Measurements from ENCODE around the gene CD52.

The CD52 gene

GRCh38 chr1:26358411-26359384 lies 40.9 kb downstream of the CD52 start:
- no peaks in the 10 kb centered on the region for H3K36me3 Mint-ChIP-seq (ENCODE audit: low read depth)
- peak overlapping the region in 1 of 3 experiments; percentile 7 for H3K4me3 Mint-ChIP-seq
- H3K27me3 Mint-ChIP-seq (ENCODE audit: low read depth): peaks cover 78% of the 10 kb centered on the region
- no peaks in the 10 kb centered on the region for H3K4me1 Mint-ChIP-seq
- H3K27ac Mint-ChIP-seq: no peak overlapping the region
- H3K9me3 Mint-ChIP-seq: no peaks in the 10 kb centered on the region
- no peak for TF ChIP-seq CTCF (IDR thresholded peaks at IDR 0.05; ENCODE audit: unreplicated experiment in 3 of 3)

GRCh38 chr1:26359981-26360806 lies 42.4 kb downstream of the CD52 start:
- Mint-ChIP-seq H3K4me3 (peak overlapping the region in 2 of 3 experiments; percentile 64 to 73), H3K27me3 (ENCODE audit: low read depth) (peaks cover 93% of the 10 kb centered on the region), H3K36me3 (ENCODE audit: low read depth) (no peaks in the 10 kb centered on the region), H3K27ac (no peak overlapping the region), H3K9me3 (no peaks in the 10 kb centered on the region), H3K4me1 (no peaks in the 10 kb centered on the region)
- no peak for TF ChIP-seq CTCF (IDR thresholded peaks at IDR 0.05; ENCODE audit: unreplicated experiment in 3 of 3)

- Mint-ChIP-seq H3K27me3 (ENCODE audit: low read depth) (peaks cover 94% of the 10 kb centered on the region), H3K4me1 (no peaks in the 10 kb centered on the region), H3K4me3 (peak overlapping the region; percentile 31 to 73 (median 64)), H3K36me3 (ENCODE audit: low read depth) (no peaks in the 10 kb centered on the region), H3K27ac (no peak overlapping the region), H3K9me3 (no peaks in the 10 kb centered on the region)
- TF ChIP-seq CTCF (IDR thresholded peaks at IDR 0.05; ENCODE audit: unreplicated experiment in 3 of 3): no peak
These were observed 43.2 kb downstream of the CD52 start for GRCh38 chr1:26360807-26361604.

- Mint-ChIP-seq H3K9me3 (no peaks in the 10 kb centered on the region), H3K27ac (no peak overlapping the region), H3K27me3 (ENCODE audit: low read depth) (peaks cover 95% of the 10 kb centered on the region), H3K36me3 (ENCODE audit: low read depth) (no peaks in the 10 kb centered on the region), H3K4me1 (no peaks in the 10 kb centered on the region), H3K4me3 (peak overlapping the region in 1 of 3 experiments; percentile 57)
- no peak for TF ChIP-seq CTCF (IDR thresholded peaks at IDR 0.05; ENCODE audit: unreplicated experiment in 3 of 3)
These were observed 43.9 kb downstream of the CD52 start for GRCh38 chr1:26361605-26362122.

GRCh38 chr1:26362331-26362730 lies 44.6 kb downstream of the CD52 start:
- no peaks in the 10 kb centered on the region for H3K36me3 Mint-ChIP-seq (ENCODE audit: low read depth)
- TF ChIP-seq CTCF (IDR thresholded peaks at IDR 0.05; ENCODE audit: unreplicated experiment in 3 of 3): no peak
- no peaks in the 10 kb centered on the region for H3K4me1 Mint-ChIP-seq
- no peaks in the 10 kb centered on the region for H3K9me3 Mint-ChIP-seq
- H3K27me3 Mint-ChIP-seq (ENCODE audit: low read depth): peaks cover 92% of the 10 kb centered on the region
- no peak overlapping the region for H3K4me3 Mint-ChIP-seq
- no peak overlapping the region for H3K27ac Mint-ChIP-seq
